ENCODE measurements around the gene SESN2. TPM values are rescaled to one million over a fixed set of nuclear protein-coding genes. Genes with fewer than 3 reads are reported as not detected.

The SESN2 gene
- total RNA-seq, 6 experiments from 2014 or later, result 4.5 to 17.9 (median 14.0) TPM

DNA sequence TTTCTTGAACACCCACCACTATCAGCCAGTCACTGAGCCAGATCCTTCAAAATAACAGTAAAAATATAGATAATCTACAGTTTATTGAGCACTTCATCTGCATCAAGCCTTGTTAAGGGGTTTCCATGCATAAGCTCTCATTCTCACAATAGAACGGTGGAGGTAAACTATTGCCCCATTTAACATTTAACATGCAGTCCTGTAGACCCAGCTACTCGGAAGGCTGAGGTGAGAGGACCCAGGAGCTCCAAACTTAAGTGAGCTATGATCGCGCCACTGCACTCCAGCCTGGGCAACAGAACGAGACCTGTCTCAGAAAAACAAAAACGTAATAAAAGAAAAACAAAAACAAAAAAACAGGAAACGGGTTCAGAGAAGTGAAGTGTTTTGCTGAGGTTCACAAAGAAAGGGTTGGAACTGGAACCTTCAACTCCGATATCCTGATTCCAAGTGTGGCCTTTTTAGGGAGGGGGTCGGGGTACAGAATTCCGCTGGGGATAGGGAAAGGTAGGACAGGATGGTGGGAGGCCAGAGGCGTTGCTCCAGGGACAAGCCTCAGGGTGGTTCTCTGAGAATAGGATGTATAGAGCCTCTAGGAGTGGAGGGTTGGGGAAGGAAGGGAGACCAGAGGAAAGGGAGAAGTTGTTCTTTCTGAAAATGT, 11.6 kb upstream of the SESN2 start:
- H3K27me3 ChIP-seq, result no peaks in the 10 kb centered on the region
- ATAC-seq (no peak), DNase-seq (no peak)
- H3K4me1 ChIP-seq, result peaks cover 2 to 75% (median 23%) of the 10 kb centered on the region in 4 donors
- TF ChIP-seq POLR2A (IDR thresholded peaks at IDR 0.05), result no peak
- TF ChIP-seq, protein P1, sequence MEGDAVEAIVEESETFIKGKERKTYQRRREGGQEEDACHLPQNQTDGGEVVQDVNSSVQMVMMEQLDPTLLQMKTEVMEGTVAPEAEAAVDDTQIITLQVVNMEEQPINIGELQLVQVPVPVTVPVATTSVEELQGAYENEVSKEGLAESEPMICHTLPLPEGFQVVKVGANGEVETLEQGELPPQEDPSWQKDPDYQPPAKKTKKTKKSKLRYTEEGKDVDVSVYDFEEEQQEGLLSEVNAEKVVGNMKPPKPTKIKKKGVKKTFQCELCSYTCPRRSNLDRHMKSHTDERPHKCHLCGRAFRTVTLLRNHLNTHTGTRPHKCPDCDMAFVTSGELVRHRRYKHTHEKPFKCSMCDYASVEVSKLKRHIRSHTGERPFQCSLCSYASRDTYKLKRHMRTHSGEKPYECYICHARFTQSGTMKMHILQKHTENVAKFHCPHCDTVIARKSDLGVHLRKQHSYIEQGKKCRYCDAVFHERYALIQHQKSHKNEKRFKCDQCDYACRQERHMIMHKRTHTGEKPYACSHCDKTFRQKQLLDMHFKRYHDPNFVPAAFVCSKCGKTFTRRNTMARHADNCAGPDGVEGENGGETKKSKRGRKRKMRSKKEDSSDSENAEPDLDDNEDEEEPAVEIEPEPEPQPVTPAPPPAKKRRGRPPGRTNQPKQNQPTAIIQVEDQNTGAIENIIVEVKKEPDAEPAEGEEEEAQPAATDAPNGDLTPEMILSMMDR (IDR thresholded peaks at IDR 0.05), result no peak
- peak overlapping the region in 2 of 3 donors; percentile 6 to 17 for H3K4me3 ChIP-seq
- H3K9me3 ChIP-seq, result no peaks in the 10 kb centered on the region
- 21% methylated on average over 11 of the region's 11 CpGs for WGBS (ENCODE audit: insufficient coverage, low coverage, low lambda C conversion rate, missing lambda C conversion rate)
- no peaks in the 10 kb centered on the region for H3K36me3 ChIP-seq
- H3K27ac ChIP-seq, result peak overlapping the region; percentile 75 to 93 (median 86)
- intact Hi-C loops (cut with DNase I), result no loop called here

DNA sequence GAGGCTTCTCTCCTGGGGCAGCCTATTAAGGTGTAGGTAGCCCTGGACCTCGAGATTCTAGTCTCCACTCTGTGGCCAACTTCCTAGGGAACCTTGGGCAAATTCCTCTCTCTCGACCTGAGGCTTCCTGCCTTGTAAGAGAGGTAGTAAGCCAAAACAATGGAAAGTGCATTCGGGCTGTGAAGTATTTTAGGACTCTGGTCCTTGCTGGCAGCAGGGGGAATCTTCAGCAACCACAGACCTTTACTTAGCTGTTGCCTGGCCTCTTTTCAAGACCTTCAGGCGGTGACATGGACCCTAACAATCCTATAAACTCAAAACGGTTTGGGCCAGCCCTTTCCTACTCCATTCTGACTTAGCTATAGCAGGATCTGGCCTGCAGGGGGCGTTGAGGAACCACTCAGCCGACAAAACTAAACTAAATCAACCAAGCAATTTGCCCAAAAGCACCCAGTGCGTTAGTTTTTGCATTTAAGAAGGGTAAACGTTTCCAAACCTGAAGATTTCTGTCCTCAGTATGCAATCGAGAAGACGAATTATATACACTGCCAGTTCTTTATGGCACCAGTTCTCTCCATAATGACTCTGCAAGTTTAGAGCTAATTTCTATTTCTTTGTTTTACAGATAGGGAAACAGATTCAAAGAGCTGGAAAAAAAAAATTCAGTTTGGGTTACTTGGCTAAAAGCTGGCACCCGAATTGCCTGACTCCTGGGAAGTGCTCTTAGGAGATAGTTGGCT, 10.9 kb upstream of the SESN2 start:
- Histone ChIP-seq H3K4me3 (peak overlapping the region in 1 of 3 donors; percentile 18), H3K9me3 (no peaks in the 10 kb centered on the region), H3K36me3 (no peaks in the 10 kb centered on the region), H3K27ac (peak overlapping the region; percentile 75 to 93 (median 86)), H3K4me1 (peaks cover 2 to 69% (median 22%) of the 10 kb centered on the region in 4 donors), H3K27me3 (no peaks in the 10 kb centered on the region)
- DNase-seq, result peak; percentile 76 to 85 (median 78)
- TF ChIP-seq, protein P1 (IDR thresholded peaks at IDR 0.05), result peak; percentile 84 to 95 (median 94)
- no peak for TF ChIP-seq POLR2A (IDR thresholded peaks at IDR 0.05)
- 0% methylated on average over 10 of the region's 12 CpGs for WGBS (ENCODE audit: insufficient coverage, low coverage, low lambda C conversion rate, missing lambda C conversion rate)
- intact Hi-C loops (cut with DNase I), result no loop called here
- ATAC-seq, result peak; percentile 48 to 55 (median 52)

DNA sequence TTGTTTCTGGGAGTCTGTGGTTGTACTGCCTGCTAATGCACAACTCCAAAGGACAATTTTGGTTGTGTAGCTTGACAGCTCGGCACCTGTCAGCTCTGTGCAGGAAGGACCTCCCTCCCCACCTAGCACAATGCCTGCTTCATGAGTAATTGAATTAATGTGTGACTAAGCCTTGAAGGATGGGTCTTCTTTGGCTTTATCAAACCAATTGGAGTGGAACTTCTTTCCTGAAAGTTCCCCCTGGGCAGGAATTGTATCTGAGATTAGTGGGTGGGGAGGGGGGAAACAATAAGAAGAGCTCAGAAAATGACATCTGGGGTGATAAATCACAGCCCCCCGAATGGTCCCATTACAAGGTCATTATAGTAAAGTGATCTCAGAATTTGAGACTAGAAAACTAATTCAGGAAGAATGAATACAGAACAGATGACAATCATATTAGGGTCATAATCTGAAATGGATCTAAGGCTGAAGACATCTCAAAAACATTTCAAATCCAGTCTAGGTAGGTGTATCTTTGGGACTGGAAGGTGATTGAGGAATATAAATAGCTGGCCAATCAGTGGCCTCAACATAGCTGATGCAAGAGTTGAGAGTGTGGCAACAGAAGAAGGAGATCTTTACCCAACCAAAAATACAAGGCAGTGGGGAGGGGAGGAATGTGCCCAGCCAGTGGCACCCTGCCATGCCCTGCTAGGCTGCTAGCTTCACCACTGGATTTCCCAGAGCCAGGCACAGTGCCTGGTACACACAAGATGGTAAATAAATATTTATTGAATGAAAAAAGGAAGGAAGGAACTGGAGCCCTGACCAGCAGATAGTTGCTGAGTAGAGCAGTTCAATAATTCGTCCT, 10.1 kb upstream of the SESN2 start:
- H3K4me3 ChIP-seq, result peak overlapping the region in 1 of 3 donors; percentile 18
- H3K27me3 ChIP-seq, result no peaks in the 10 kb centered on the region
- no peaks in the 10 kb centered on the region for H3K9me3 ChIP-seq
- ATAC-seq, result peak; percentile 44 to 69 (median 54)
- DNase-seq, result peak; percentile 88 to 95 (median 94)
- WGBS (ENCODE audit: insufficient coverage, low coverage, low lambda C conversion rate, missing lambda C conversion rate), result 4% methylated on average over 3 of the region's 3 CpGs
- H3K36me3 ChIP-seq, result no peaks in the 10 kb centered on the region
- peak; percentile 49 for TF ChIP-seq POLR2A (IDR thresholded peaks at IDR 0.05)
- TF ChIP-seq, protein P1 (IDR thresholded peaks at IDR 0.05), result no peak
- peaks cover 2 to 61% (median 18%) of the 10 kb centered on the region in 4 donors for H3K4me1 ChIP-seq
- intact Hi-C loops (cut with DNase I), result no loop called here
- H3K27ac ChIP-seq, result peak overlapping the region; percentile 34 to 93 (median 86)

DNA sequence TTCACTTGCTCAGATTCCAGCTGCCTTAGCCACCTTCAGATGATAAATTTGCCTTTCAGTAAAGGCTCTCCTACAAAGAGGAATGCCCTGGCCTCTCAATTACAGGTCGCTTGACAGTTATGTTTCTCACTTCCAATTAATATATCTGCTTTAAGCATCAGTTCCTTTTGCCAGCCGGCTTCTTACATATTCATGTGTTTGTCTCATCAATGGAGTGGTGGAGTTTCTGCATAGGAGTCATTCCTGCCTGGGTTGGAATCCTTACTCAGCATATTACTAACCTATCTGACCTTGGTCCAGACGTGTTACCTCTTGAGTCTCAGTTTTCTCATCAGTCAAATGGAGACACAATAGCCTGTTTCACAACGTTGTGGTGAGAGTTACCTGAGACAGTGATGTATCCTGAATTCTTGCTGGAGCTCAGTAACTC, 9.4 kb upstream of the SESN2 start:
- ATAC-seq (no peak), DNase-seq (no peak)
- WGBS (ENCODE audit: insufficient coverage, low coverage, low lambda C conversion rate, missing lambda C conversion rate), result 30% methylated on average over 4 of the region's 4 CpGs
- intact Hi-C loops (cut with DNase I), result no loop called here
- Histone ChIP-seq H3K4me3 (no peak overlapping the region), H3K27ac (peak overlapping the region in 2 of 3 donors; percentile 66 to 93), H3K9me3 (no peaks in the 10 kb centered on the region), H3K27me3 (no peaks in the 10 kb centered on the region), H3K4me1 (peaks cover 2 to 56% (median 14%) of the 10 kb centered on the region in 4 donors), H3K36me3 (no peaks in the 10 kb centered on the region)
- TF ChIP-seq, protein P1 (IDR thresholded peaks at IDR 0.05), result no peak
- TF ChIP-seq POLR2A (IDR thresholded peaks at IDR 0.05), result no peak

All from right lobe of liver (tissue), 6 donors.